ENCODE measurements around the gene P2RX3.

The P2RX3 gene

DNA sequence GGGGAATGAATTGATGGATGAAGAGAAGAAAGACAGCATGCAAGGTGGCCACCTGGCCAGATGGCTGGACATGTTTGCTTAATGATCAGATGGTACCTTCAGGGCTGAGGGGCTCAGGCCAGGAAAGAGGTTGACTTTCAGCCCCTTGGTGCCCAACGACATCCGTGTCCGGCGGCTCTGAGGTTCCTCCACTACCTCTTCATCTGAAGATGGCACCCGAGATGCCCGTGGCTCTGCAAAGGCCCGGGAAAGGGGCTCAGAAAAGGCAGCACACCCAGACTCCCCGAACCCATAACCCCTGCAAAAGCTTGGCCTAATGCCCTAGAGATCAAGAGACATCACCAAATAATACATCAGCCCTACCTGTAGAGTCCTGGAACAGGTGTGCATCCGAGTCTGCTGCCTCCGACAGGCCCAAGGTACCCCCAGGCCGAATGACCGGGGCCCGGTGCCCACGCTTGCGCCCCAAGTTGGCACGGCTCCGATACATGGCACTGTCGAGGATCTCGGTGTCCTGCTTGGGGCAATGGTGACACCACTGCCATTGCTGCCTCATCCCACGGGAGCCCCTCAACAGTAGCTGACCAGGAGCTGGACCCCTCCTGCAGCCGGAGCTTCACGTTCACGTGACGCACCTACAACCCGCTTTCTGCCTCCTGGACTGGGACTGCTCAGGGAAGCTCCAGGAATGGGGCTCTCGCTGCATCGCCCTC is 36.3 kb upstream of the P2RX3 start:
- ChIA-PET CTCF (no interaction called here), POLR2A (no interaction called here)
- no peaks in the 10 kb centered on the region for H3K4me1 ChIP-seq (ENCODE audit: control insufficient read depth, insufficient read depth, low read length)
- peaks cover 0 to 57% of the 10 kb centered on the region in 2 experiments; a peak in 2 of 3 replicates for H3K36me3 ChIP-seq (ENCODE audit: control insufficient read depth in 2 of 2, insufficient read depth in 1 of 2, low read length in 2 of 2)
- H3K27ac ChIP-seq (ENCODE audit: extremely low read depth, low read depth, low read length), result no peak overlapping the region
- H3K9me3 ChIP-seq (ENCODE audit: control insufficient read depth, insufficient read depth, low read depth, low read length), result no peaks in the 10 kb centered on the region
- no peak overlapping the region for H3K4me3 ChIP-seq (ENCODE audit: low read depth, low read length)
- TF ChIP-seq ZNF768 (tag by site-specific recombination; IDR thresholded peaks at IDR 0.05) (no peak), ZNF37A (tag by site-specific recombination; IDR thresholded peaks at IDR 0.05) (no peak)
- TF ChIP-seq, protein P1, sequence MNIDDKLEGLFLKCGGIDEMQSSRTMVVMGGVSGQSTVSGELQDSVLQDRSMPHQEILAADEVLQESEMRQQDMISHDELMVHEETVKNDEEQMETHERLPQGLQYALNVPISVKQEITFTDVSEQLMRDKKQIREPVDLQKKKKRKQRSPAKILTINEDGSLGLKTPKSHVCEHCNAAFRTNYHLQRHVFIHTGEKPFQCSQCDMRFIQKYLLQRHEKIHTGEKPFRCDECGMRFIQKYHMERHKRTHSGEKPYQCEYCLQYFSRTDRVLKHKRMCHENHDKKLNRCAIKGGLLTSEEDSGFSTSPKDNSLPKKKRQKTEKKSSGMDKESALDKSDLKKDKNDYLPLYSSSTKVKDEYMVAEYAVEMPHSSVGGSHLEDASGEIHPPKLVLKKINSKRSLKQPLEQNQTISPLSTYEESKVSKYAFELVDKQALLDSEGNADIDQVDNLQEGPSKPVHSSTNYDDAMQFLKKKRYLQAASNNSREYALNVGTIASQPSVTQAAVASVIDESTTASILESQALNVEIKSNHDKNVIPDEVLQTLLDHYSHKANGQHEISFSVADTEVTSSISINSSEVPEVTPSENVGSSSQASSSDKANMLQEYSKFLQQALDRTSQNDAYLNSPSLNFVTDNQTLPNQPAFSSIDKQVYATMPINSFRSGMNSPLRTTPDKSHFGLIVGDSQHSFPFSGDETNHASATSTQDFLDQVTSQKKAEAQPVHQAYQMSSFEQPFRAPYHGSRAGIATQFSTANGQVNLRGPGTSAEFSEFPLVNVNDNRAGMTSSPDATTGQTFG (tag by site-specific recombination; IDR thresholded peaks at IDR 0.05; ENCODE audit: borderline replicate concordance), result no peak
- TF ChIP-seq, protein P2, sequence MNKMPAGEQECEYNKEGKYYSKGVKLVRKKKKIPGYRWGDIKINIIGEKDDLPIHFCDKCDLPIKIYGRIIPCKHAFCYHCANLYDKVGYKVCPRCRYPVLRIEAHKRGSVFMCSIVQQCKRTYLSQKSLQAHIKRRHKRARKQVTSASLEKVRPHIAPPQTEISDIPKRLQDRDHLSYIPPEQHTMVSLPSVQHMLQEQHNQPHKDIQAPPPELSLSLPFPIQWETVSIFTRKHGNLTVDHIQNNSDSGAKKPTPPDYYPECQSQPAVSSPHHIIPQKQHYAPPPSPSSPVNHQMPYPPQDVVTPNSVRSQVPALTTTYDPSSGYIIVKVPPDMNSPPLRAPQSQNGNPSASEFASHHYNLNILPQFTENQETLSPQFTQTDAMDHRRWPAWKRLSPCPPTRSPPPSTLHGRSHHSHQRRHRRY (tag by site-specific recombination; IDR thresholded peaks at IDR 0.05), result no peak

DNA sequence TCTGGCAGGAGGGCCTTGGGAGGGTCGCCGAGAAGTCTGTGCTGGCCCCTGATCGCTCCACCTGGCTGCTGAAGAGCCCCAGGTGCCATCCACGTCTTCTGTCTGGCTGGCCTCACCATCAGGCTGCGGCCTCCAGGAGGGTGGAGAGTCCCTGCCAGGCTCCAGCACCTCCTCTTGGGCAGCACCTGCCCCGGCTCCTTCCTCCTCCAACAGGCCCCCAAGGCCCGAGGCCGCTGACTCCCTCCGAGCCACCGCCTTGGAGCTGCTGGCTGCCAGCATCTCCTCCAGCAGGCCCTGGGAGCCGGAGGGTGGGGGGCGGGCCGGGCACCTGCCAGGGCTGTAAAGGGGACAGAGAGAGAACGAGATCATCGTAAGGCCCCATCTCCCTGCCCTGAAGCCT is 35.7 kb upstream of the P2RX3 start:
- Histone ChIP-seq H3K4me3 (ENCODE audit: low read depth, low read length) (no peak overlapping the region), H3K9me3 (ENCODE audit: control insufficient read depth, insufficient read depth, low read depth, low read length) (no peaks in the 10 kb centered on the region), H3K4me1 (ENCODE audit: control insufficient read depth, insufficient read depth, low read length) (no peaks in the 10 kb centered on the region), H3K27ac (ENCODE audit: extremely low read depth, low read depth, low read length) (no peak overlapping the region), H3K36me3 (ENCODE audit: control insufficient read depth in 2 of 2, insufficient read depth in 1 of 2, low read length in 2 of 2) (peaks cover 0 to 54% of the 10 kb centered on the region in 2 experiments; a peak in 2 of 3 replicates)
- POLR2A ChIA-PET, result no interaction called here
- CTCF ChIA-PET, result interaction anchor here (1.3 kb wide), 1 partner anchor 342 kb away, joined by 3 read pairs; no protein-coding TSS in a partner anchor
- TF ChIP-seq SALL2 (tag by site-specific recombination; IDR thresholded peaks at IDR 0.05; ENCODE audit: borderline replicate concordance), result no peak

DNA sequence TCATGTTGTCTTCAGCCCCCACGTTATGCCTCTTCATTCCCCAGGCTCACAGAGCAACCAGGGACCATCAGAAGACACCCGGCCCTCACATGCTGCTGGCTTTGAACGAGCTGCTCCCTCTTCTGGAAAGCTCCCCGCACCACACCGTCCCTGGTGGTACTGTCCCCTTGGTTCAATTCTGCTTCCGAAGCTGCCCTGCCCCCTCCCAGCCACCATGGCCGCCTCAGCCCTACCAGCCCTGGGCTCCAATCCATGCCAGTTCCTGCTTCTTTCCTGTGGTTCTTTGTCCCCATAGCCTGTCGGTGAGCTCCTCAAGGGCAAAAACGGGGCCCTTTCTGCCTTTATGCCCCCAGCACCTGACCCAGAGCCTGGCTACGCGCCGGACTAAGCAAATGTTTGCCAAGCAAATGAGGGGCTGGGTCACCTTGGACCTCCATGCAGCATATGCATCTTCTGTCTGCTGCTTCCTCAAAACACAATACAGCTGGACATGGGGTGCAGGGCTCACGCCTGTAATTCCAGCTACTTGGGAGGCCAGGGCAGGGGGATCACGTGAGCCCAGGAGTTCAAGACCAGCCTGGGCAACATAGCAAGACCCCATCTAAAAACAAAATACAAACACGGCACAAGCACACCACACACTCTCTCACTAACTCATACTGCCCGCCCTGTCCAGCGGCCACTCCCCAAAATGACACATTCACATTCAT is 34.7 kb upstream of the P2RX3 start:
- ChIA-PET CTCF (interaction anchor here (1.3 kb wide), 1 partner anchor 341 kb away, joined by 3 read pairs; no protein-coding TSS in a partner anchor), POLR2A (interaction anchor here (1.3 kb wide), 1 partner anchor 10 kb away, joined by 4 read pairs; no protein-coding TSS in a partner anchor)
- Histone ChIP-seq H3K9me3 (ENCODE audit: control insufficient read depth, insufficient read depth, low read depth, low read length) (no peaks in the 10 kb centered on the region), H3K4me3 (ENCODE audit: low read depth, low read length) (no peak overlapping the region), H3K27ac (ENCODE audit: extremely low read depth, low read depth, low read length) (no peak overlapping the region), H3K36me3 (ENCODE audit: control insufficient read depth in 2 of 2, insufficient read depth in 1 of 2, low read length in 2 of 2) (peaks cover 0 to 54% of the 10 kb centered on the region in 2 experiments; a peak in 2 of 3 replicates), H3K4me1 (ENCODE audit: control insufficient read depth, insufficient read depth, low read length) (no peaks in the 10 kb centered on the region)
- TF ChIP-seq ZNF121 (tag by site-specific recombination; IDR thresholded peaks at IDR 0.05), result peak; percentile 76; the same call in 1 of the 2 replicates
- no peak for TF ChIP-seq ZNF157 (tag by site-specific recombination; IDR thresholded peaks at IDR 0.05)

DNA sequence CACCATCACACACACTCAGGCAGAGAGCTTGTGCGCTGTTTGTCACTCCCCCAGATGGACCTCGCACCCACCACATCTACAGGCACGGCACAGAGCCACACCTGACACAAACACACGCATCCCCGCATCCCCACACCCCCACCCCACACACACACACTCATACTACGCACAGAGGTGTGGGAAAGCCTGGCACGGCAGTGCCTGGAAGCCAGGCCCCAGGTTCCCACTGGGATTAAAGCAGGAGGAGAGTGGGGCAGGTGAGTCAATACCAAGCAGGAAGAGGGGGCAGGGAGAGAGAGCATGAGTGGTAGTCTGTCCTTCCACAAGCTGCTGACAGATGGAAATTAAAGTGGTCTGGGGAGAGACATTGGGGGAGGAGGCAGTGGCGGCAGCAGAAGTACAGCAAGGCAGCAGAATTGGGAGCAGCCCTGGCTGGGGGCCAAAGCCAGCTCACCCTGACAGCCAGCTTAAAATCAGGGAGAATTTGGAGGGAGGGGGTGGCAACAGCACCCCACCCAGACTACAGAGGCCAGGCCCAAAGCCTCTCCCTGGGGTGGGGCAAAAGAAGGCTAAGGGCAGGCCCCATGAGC is 34.1 kb upstream of the P2RX3 start:
- TF ChIP-seq ZNF791 (tag by site-specific recombination; IDR thresholded peaks at IDR 0.05) (no peak), EGR2 (tag by site-specific recombination; IDR thresholded peaks at IDR 0.05; ENCODE audit: low read depth) (peak; percentile 46; the same call in 1 of the 2 replicates), ZNF394 (tag by site-specific recombination; IDR thresholded peaks at IDR 0.05; ENCODE audit: borderline replicate concordance) (no peak), ZNF670 (tag by site-specific recombination; IDR thresholded peaks at IDR 0.05; ENCODE audit: low read depth) (no peak), KLF1 (tag by site-specific recombination; IDR thresholded peaks at IDR 0.05) (peak; percentile 88), ZNF341 (tag by site-specific recombination; IDR thresholded peaks at IDR 0.05; ENCODE audit: low read depth) (peak; percentile 44; the same call in 1 of the 2 replicates), OSR2 (tag by site-specific recombination; IDR thresholded peaks at IDR 0.05) (peak; percentile 22; the same call in 1 of the 2 replicates)
- TF ChIP-seq, protein P2 (tag by site-specific recombination; IDR thresholded peaks at IDR 0.05), result no peak
- TF ChIP-seq, protein P3, sequence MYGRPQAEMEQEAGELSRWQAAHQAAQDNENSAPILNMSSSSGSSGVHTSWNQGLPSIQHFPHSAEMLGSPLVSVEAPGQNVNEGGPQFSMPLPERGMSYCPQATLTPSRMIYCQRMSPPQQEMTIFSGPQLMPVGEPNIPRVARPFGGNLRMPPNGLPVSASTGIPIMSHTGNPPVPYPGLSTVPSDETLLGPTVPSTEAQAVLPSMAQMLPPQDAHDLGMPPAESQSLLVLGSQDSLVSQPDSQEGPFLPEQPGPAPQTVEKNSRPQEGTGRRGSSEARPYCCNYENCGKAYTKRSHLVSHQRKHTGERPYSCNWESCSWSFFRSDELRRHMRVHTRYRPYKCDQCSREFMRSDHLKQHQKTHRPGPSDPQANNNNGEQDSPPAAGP (tag by site-specific recombination; IDR thresholded peaks at IDR 0.05), result peak; percentile 66
- Histone ChIP-seq H3K4me1 (ENCODE audit: control insufficient read depth, insufficient read depth, low read length) (no peaks in the 10 kb centered on the region), H3K27ac (ENCODE audit: extremely low read depth, low read depth, low read length) (no peak overlapping the region), H3K9me3 (ENCODE audit: control insufficient read depth, insufficient read depth, low read depth, low read length) (no peaks in the 10 kb centered on the region), H3K36me3 (ENCODE audit: control insufficient read depth in 2 of 2, insufficient read depth in 1 of 2, low read length in 2 of 2) (peaks cover 0 to 56% of the 10 kb centered on the region in 2 experiments; a peak in 1 of 3 replicates), H3K4me3 (ENCODE audit: low read depth, low read length) (no peak overlapping the region)
- CTCF ChIA-PET, result no interaction called here
- POLR2A ChIA-PET, result interaction anchor here (1.2 to 1.3 kb wide), 2 partner anchors 11 to 21 kb away, joined by 4 to 8 read pairs; partner anchors contain the start of gene TNKS1BP1
